Kidney epithelial cell (primary cell): Measurements from ENCODE around the gene IGF2BP2. TPM values are rescaled to one million over a fixed set of nuclear protein-coding genes. Genes with fewer than 3 reads are reported as not detected.

Experiments
- DNase-seq: peaks from one replicate; pipeline ENCODE4 v3.0.0-alpha.2; 2010; ENCODE audit warnings: low read depth
- H3K27me3 ChIP-seq: 2 replicates; pipeline ENCODE4 v1.6.0; 2011; ENCODE audit warnings: low read length; ENCODE audit not compliant: control insufficient read depth, insufficient read depth
- H3K36me3 ChIP-seq: 2 replicates; pipeline ENCODE4 v1.5.1; 2011; ENCODE audit warnings: low read length; ENCODE audit not compliant: control insufficient read depth, insufficient read depth
- H3K4me3 ChIP-seq: 2 replicates; pipeline ENCODE4 v1.5.1; 2011; ENCODE audit warnings: low read depth, mild to moderate bottlenecking, control low read depth, low read length
- CTCF ChIP-seq: IDR thresholded peaks from 2 replicates; pipeline ENCODE4 v1.5.1; 2011; ENCODE audit warnings: mild to moderate bottlenecking, moderate library complexity, low read length, control low read depth, inconsistent platforms; ENCODE audit not compliant: insufficient read depth, poor library complexity, severe bottlenecking
- total RNA-seq: library from RNA; depleted of rRNA; stranded (reverse); fragments of >200 nt; gene quantifications from 2 replicates; pipeline ENCODE4 v1.2.3, GENCODE V29; 2015

Gene IGF2BP2
- total RNA-seq, 1 donor from 2014 or later = 77.0 TPM

- Histone ChIP-seq H3K4me3 (no peak overlapping the region), H3K36me3 (no peaks in the 10 kb centered on the region), H3K27me3 (no peaks in the 10 kb centered on the region)
- TF ChIP-seq CTCF = no peak
- DNase-seq = no peak
Measured at GRCh38 chr3:185724761-185725160, 100.1 kb downstream of the IGF2BP2 start.

GRCh38 chr3:185724251-185724650, 100.6 kb downstream of the IGF2BP2 start:
- no peak for TF ChIP-seq CTCF
- no peaks in the 10 kb centered on the region for H3K36me3 ChIP-seq
- no peaks in the 10 kb centered on the region for H3K27me3 ChIP-seq

DNA sequence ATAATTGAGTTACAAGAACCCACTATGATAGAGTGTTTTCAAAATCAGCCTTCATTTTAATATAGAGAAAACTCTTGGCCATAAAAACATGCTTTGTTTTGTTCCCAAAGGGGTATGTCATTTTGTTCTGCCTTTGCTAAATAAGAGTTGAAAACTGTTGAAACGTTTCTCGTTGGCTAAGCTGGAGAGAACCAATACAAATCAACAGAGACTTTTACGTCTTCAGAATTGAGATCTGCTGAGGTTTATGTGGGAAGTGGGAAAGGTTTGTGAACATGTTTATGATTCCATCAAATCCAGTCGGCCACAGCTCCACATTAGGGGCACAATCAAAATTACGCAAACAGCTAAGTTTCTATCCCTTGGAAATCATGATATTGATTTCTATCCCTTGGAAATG, 102.0 kb downstream of the IGF2BP2 start:
- Histone ChIP-seq H3K36me3 (no peaks in the 10 kb centered on the region), H3K27me3 (no peaks in the 10 kb centered on the region), H3K4me3 (no peak overlapping the region)
- no peak for TF ChIP-seq CTCF
- no peak for DNase-seq

More at GRCh38 chr3:185724251-185724650, 100.6 kb downstream of the IGF2BP2 start:
- DNase-seq = no peak
- no peak overlapping the region for H3K4me3 ChIP-seq

- Histone ChIP-seq H3K36me3 (no peaks in the 10 kb centered on the region), H3K4me3 (no peak overlapping the region), H3K27me3 (no peaks in the 10 kb centered on the region)
- no peak for DNase-seq
- TF ChIP-seq CTCF = no peak
Measured at GRCh38 chr3:185721970-185722369, 102.9 kb downstream of the IGF2BP2 start.

DNA sequence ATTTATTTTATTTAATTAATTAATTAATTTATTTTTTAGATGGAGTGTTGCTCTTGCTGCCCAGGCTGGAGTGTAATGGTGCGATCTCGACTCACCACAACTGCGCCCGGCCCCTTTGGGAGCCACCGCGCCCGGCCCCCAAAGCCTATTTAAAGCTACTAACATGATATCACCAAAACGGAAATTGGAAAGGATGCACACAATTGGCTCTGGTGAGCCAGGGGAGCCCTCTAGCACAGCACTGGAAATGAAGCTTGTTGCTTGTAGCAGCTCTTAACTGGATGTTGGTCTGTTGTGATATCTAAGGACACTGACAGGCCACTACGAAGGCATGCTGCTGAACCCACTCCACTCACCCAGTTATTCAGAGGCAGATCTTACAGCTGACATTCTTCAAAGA, 104.5 kb downstream of the IGF2BP2 start:
- Histone ChIP-seq H3K27me3 (no peaks in the 10 kb centered on the region), H3K4me3 (no peak overlapping the region), H3K36me3 (no peaks in the 10 kb centered on the region)
- DNase-seq = no peak
- TF ChIP-seq CTCF = no peak

GRCh38 chr3:185718736-185719593, 105.9 kb downstream of the IGF2BP2 start:
- DNase-seq = no peak
- Histone ChIP-seq H3K4me3 (no peak overlapping the region), H3K36me3 (no peaks in the 10 kb centered on the region), H3K27me3 (no peaks in the 10 kb centered on the region)
- TF ChIP-seq CTCF = no peak
